ENCODE measurements around the gene ATP1A3. TPM values are rescaled to one million over a fixed set of nuclear protein-coding genes. Genes with fewer than 3 reads are reported as not detected.

Gene ATP1A3
- total and polyA plus RNA-seq, 2 donors (not counting 1 experiment from before 2014, with no cell fraction given): 1.2 to 3.8 TPM

DNA sequence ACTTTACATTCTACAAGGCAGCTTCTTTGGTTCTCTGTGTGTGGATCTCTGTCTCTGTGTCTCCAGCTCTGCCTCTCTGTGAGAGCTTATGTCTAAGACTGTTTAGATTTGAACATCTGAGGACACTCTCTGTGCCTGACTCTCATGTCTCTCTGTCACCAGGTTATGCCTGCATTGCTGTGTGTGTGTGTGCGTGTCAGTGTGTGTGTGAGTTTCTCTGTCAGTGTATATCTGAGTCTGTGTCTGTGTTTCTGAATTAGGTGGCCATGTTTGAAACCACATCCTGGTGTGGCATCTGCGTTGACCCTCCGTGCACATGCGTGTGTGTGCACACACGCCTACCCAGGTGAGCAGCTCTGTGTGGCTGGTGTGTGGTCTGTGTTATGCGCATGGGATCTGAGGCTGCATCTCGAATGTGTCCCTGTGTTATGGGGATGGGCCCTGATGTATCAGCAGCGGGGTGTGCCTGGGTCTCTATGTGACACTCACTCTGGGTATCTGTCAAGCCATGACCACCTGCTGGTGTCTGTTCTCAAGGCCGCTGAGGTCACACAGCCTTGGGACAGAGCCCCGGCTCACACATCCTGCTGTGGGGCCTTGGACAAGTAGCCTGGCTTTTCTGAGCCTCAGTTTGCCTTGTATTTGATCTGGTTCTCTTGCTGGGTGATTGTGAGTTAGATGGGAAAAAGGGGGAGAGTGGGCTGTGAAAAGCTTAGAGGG lies 6.7 kb downstream of the ATP1A3 start:
- Histone ChIP-seq H3K27ac (ENCODE audit: low read length in 2 of 2) (no peak overlapping the region), H3K4me1 (ENCODE audit: control insufficient read depth in 2 of 2, insufficient read depth in 2 of 2, low read length in 2 of 2) (no peaks in the 10 kb centered on the region), H3K79me2 (ENCODE audit: control insufficient read depth, insufficient read depth, low read length) (no peaks in the 10 kb centered on the region), H3K4me3 (ENCODE audit: control extremely low read depth in 1 of 5, extremely low read depth in 1 of 5, insufficient read depth in 1 of 5, low read depth in 2 of 5, low read length in 4 of 5) (no peak overlapping the region), H4K20me1 (ENCODE audit: control insufficient read depth, insufficient read depth, low read length, poor library complexity, severe bottlenecking) (no peaks in the 10 kb centered on the region), H2AFZ (ENCODE audit: insufficient read depth, low read depth, low read length, poor library complexity, severe bottlenecking) (no peak overlapping the region), H3K9me3 (ENCODE audit: control extremely low read depth in 1 of 3, control insufficient read depth in 2 of 3, insufficient read depth in 1 of 3, low read length in 2 of 3) (no peaks in the 10 kb centered on the region), H3K27me3 (replicated peaks in 1 of 4; ENCODE audit: control extremely low read depth in 1 of 4, control insufficient read depth in 3 of 4, insufficient read depth in 4 of 4, low read length in 3 of 4) (peaks cover 0 to 2% (median 0%) of the 10 kb centered on the region in 4 experiments), H3K4me2 (replicated peaks; ENCODE audit: low read depth, low read length, poor library complexity, severe bottlenecking) (no peak overlapping the region), H3K9ac (ENCODE audit: low read length) (no peak overlapping the region), H3K36me3 (replicated peaks in 1 of 2; ENCODE audit: control extremely low read depth in 1 of 2, control insufficient read depth in 1 of 2, extremely low read depth in 1 of 2, insufficient read depth in 2 of 2, low read length in 1 of 2) (no peaks in the 10 kb centered on the region)
- TF ChIP-seq EZH2 (IDR thresholded peaks at IDR 0.05; ENCODE audit: borderline replicate concordance, insufficient read depth, low read depth, low read length, poor library complexity, severe bottlenecking): no peak
- TF ChIP-seq, protein P1, sequence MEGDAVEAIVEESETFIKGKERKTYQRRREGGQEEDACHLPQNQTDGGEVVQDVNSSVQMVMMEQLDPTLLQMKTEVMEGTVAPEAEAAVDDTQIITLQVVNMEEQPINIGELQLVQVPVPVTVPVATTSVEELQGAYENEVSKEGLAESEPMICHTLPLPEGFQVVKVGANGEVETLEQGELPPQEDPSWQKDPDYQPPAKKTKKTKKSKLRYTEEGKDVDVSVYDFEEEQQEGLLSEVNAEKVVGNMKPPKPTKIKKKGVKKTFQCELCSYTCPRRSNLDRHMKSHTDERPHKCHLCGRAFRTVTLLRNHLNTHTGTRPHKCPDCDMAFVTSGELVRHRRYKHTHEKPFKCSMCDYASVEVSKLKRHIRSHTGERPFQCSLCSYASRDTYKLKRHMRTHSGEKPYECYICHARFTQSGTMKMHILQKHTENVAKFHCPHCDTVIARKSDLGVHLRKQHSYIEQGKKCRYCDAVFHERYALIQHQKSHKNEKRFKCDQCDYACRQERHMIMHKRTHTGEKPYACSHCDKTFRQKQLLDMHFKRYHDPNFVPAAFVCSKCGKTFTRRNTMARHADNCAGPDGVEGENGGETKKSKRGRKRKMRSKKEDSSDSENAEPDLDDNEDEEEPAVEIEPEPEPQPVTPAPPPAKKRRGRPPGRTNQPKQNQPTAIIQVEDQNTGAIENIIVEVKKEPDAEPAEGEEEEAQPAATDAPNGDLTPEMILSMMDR (IDR thresholded peaks at IDR 0.05): no peak
- intact Hi-C loops (cut with micrococcal nuclease): no loop called here
- WGBS (ENCODE audit: insufficient coverage): 87% methylated on average over 10 of the region's 10 CpGs
- no peaks in the 10 kb centered on the region for H3K9me3 Mint-ChIP-seq (ENCODE audit: insufficient read depth)
- H3K4me1 Mint-ChIP-seq: no peaks in the 10 kb centered on the region
- H3K27me3 Mint-ChIP-seq: no peaks in the 10 kb centered on the region
- DNase-seq (no peak), ATAC-seq (ENCODE audit: low read depth) (no peak)
- no peak overlapping the region for H3K4me3 Mint-ChIP-seq
- POLR2A ChIA-PET: no interaction called here
- H3K27ac Mint-ChIP-seq: no peak overlapping the region
- CTCF ChIA-PET: no interaction called here

DNA sequence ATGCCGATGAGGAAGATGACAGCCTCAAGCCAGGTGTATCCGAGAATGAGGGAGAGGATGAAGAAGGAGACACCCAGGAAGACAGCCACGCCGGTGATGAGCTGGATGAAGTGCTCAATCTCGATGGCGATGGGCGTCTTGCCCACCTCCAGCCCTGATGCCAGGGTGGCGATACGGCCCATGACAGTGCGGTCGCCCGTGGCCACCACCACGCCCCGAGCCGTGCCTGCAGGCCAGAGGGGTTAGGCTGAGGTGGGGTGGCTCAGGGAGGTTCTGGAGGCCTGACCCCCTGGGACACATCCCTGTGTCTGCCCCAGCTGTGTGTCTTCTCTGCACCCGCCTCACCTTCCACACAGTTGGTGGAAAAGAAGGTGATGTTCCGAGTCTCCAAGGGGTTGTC lies 9.1 kb downstream of the ATP1A3 start:
- H3K4me1 ChIP-seq (ENCODE audit: control insufficient read depth in 2 of 2, insufficient read depth in 2 of 2, low read length in 2 of 2): no peaks in the 10 kb centered on the region
- TF ChIP-seq, protein P1 (IDR thresholded peaks at IDR 0.05): no peak
- TF ChIP-seq EZH2 (IDR thresholded peaks at IDR 0.05; ENCODE audit: borderline replicate concordance, insufficient read depth, low read depth, low read length, poor library complexity, severe bottlenecking): no peak
- Mint-ChIP-seq H3K9me3 (ENCODE audit: insufficient read depth) (no peaks in the 10 kb centered on the region), H3K27ac (no peak overlapping the region), H3K4me3 (no peak overlapping the region), H3K4me1 (no peaks in the 10 kb centered on the region), H3K27me3 (no peaks in the 10 kb centered on the region)
- ChIA-PET POLR2A (no interaction called here), CTCF (no interaction called here)
- H3K9me3 ChIP-seq (ENCODE audit: control extremely low read depth in 1 of 3, control insufficient read depth in 2 of 3, insufficient read depth in 1 of 3, low read length in 2 of 3): no peaks in the 10 kb centered on the region
- WGBS (ENCODE audit: insufficient coverage): 97% methylated on average over 8 of the region's 17 CpGs
- H3K79me2 ChIP-seq (ENCODE audit: control insufficient read depth, insufficient read depth, low read length): no peaks in the 10 kb centered on the region
- no peak overlapping the region for H3K4me3 ChIP-seq (ENCODE audit: control extremely low read depth in 1 of 5, extremely low read depth in 1 of 5, insufficient read depth in 1 of 5, low read depth in 2 of 5, low read length in 4 of 5)
- intact Hi-C loops (cut with micrococcal nuclease): no loop called here
- ATAC-seq (ENCODE audit: low read depth) (no peak), DNase-seq (no peak)
- H4K20me1 ChIP-seq (ENCODE audit: control insufficient read depth, insufficient read depth, low read length, poor library complexity, severe bottlenecking): no peaks in the 10 kb centered on the region
- H3K36me3 ChIP-seq (replicated peaks in 1 of 2; ENCODE audit: control extremely low read depth in 1 of 2, control insufficient read depth in 1 of 2, extremely low read depth in 1 of 2, insufficient read depth in 2 of 2, low read length in 1 of 2): no peaks in the 10 kb centered on the region
- no peak overlapping the region for H3K9ac ChIP-seq (ENCODE audit: low read length)
- H3K4me2 ChIP-seq (replicated peaks; ENCODE audit: low read depth, low read length, poor library complexity, severe bottlenecking): no peak overlapping the region
- H3K27me3 ChIP-seq (replicated peaks in 1 of 4; ENCODE audit: control extremely low read depth in 1 of 4, control insufficient read depth in 3 of 4, insufficient read depth in 4 of 4, low read length in 3 of 4): no peaks in the 10 kb centered on the region
- no peak overlapping the region for H3K27ac ChIP-seq (ENCODE audit: low read length in 2 of 2)
- H2AFZ ChIP-seq (ENCODE audit: insufficient read depth, low read depth, low read length, poor library complexity, severe bottlenecking): no peak overlapping the region

Data from B cell (primary cell).